SU-DHL-6 (cell line): Measurements from ENCODE around the gene ZNF219.
A peak's percentile ranks its signal among the peaks of the same experiment; 100 is the strongest.

ENCODE experiments used
- CTCF ChIP-seq: fragments of 200-600 bp; sonication (generic); IDR thresholded peaks from one replicate; pipeline ENCODE4 v1.5.1; 2017; ENCODE audit warnings: antibody characterized with exemption, mild to moderate bottlenecking, low read length, moderate library complexity; ENCODE audit not compliant: insufficient read depth, poor library complexity, severe bottlenecking
- EZH2phosphoT487 ChIP-seq: fragments of 200-600 bp; sonication (generic), shearing (Covaris generic); conservative IDR thresholded peaks from 2 replicates; pipeline ENCODE4 v1.6.1; 2018; ENCODE audit warnings: mild to moderate bottlenecking, antibody characterized with exemption, low read length, moderate library complexity, mixed read lengths

DNA sequence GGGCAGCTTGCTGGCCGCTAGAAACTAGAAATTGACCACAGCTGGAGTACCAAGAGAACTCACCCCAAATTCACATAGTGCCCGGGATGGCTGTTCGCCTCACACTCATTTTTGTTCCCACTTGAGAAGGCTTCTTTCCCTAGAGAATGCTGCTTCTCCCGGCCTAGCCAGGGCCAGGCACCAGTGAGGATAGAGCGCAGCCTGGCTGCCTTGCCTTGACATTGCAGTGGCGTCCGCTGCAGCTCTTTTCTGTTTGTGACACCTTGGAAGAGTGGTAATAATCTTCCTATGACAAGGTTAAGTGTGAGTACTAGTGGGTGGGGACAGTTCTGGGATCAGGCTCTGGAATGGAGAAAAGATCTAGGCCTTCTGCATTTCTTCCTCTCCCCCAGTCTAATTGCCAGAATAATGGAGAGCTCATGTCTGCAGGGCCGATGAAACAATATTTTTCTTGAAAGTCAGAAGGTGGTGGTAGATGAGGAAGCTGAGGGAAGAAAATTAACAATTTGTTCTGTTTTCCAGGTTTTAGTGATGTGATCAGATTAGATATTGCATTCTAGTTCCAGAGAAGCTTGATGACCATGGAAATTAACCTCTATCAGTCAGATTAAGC lies 6.1 kb upstream of the ZNF219 start:
- TF ChIP-seq CTCF: peak; percentile 92
- no peak for TF ChIP-seq EZH2phosphoT487
